Limb (tissue), 2 donors: ENCODE data around the gene PCDHA11.
"Not testable (repeated sequence)": the region's sequence is repeated elsewhere in the genome, so short reads cannot be mapped to it uniquely, and the experiment has no call there.

Experiments
- DNase-seq, 2 donors: peaks; one replicate each; pipeline ENCODE4 v3.0.0-alpha.2; 2016; ENCODE audit errors: extremely low spot score in 2 of 2

Gene PCDHA11, protein sequence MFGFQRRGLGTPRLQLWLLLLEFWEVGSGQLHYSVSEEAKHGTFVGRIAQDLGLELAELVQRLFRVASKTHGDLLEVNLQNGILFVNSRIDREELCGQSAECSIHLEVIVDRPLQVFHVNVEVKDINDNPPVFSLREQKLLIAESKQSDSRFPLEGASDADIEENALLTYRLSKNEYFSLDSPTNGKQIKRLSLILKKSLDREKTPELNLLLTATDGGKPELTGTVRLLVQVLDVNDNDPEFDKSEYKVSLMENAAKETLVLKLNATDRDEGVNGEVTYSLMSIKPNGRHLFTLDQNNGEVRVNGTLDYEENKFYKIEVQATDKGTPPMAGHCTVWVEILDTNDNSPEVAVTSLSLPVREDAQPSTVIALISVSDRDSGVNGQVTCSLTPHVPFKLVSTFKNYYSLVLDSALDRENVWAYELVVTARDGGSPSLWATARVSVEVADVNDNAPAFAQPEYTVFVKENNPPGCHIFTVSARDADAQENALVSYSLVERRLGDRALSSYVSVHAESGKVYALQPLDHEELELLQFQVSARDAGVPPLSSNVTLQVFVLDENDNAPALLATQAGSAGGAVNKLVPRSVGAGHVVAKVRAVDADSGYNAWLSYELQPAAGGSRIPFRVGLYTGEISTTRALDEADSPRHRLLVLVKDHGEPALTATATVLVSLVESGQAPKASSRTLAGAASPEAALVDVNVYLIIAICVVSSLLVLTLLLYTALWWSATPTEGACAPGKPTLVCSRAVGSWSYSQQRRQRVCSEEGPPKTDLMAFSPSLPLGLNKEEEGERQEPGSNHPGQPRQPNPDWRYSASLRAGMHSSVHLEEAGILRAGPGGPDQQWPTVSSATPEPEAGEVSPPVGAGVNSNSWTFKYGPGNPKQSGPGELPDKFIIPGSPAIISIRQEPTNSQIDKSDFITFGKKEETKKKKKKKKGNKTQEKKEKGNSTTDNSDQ

GRCh38 chr5:140868721-140869554 lies at the start of gene PCDHA11:
Gene PCDHA11, plus strand, starts transcription at chr5:140868957. Its CDS starts 147 bp downstream, at chr5:140869104.
- DNase-seq: no peak

- no peak for DNase-seq
Measured at GRCh38 chr5:140821375-140822280, 47.1 kb upstream of the PCDHA11 start, which contains the start of gene PCDHA5. Gene PCDHA5, plus strand, starts transcription at chr5:140821613.

GRCh38 chr5:140822281-140822629 lies 46.5 kb upstream of the PCDHA11 start:
- DNase-seq: no peak

GRCh38 chr5:140822969-140823368 lies 45.8 kb upstream of the PCDHA11 start:
- DNase-seq: not testable (repeated sequence)

DNA sequence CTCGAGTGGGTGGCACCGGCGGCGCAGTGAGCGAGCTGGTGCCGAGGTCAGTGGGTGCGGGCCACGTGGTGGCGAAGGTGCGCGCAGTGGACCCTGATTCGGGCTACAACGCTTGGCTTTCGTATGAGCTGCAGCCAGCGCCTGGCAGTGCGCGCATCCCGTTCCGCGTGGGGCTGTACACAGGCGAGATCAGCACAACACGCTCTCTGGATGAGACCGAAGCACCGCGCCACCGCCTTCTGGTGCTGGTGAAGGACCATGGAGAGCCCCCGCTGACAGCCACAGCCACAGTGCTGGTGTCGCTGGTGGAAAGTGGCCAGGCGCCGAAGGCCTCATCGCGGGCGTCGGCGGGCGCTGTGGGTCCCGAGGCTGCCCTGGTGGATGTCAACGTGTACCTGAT lies 45.3 kb upstream of the PCDHA11 start:
- no peak for DNase-seq

- no peak for DNase-seq
Measured at GRCh38 chr5:140827704-140828361, 40.9 kb upstream of the PCDHA11 start, which contains the start of gene PCDHA6. Gene PCDHA6, plus strand, starts transcription at chr5:140827960. Its CDS starts 132 bp downstream, at chr5:140828092.

DNA sequence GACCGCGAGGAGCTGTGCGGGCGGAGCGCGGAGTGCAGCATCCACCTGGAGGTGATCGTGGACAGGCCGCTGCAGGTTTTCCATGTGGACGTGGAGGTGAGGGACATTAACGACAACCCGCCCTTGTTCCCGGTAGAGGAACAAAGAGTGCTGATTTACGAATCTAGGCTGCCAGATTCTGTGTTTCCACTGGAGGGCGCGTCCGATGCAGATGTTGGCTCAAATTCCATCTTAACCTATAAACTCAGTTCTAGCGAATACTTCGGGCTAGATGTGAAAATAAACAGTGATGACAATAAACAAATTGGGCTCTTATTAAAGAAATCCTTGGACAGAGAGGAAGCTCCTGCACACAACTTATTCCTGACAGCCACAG lies 40.4 kb upstream of the PCDHA11 start:
- no peak for DNase-seq

GRCh38 chr5:140829511-140830501 lies 39.0 kb upstream of the PCDHA11 start:
- not testable (repeated sequence) for DNase-seq

DNA sequence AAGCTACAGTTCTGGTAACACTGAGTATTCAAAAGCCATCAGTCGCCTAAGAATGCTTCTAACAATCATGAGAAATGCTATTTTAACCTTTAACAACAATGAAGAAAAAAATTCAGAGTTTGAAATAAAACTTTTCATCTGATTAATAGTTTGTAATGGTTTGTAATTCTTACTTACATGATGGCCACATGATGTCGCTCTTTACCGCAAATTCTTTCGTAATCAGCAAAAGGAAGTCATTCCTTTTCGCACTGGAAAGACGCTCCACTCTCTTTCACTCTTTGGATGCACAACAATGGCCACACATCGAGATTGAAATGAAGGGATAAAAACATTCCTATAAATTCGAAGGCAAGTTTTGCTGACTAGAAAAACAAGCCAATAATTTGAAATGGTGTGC lies 34.8 kb upstream of the PCDHA11 start, which contains the start of gene PCDHA7:
Gene PCDHA7 (plus strand): TSS at position 277 of the 400 bp plus-strand sequence. CDS start 115 bp downstream, at position 392.
- DNase-seq: no peak

- DNase-seq: not testable (repeated sequence)
Measured at GRCh38 chr5:140834439-140835008, 34.2 kb upstream of the PCDHA11 start.

- no peak for DNase-seq
Measured at GRCh38 chr5:140835622-140836510, 32.9 kb upstream of the PCDHA11 start.

DNA sequence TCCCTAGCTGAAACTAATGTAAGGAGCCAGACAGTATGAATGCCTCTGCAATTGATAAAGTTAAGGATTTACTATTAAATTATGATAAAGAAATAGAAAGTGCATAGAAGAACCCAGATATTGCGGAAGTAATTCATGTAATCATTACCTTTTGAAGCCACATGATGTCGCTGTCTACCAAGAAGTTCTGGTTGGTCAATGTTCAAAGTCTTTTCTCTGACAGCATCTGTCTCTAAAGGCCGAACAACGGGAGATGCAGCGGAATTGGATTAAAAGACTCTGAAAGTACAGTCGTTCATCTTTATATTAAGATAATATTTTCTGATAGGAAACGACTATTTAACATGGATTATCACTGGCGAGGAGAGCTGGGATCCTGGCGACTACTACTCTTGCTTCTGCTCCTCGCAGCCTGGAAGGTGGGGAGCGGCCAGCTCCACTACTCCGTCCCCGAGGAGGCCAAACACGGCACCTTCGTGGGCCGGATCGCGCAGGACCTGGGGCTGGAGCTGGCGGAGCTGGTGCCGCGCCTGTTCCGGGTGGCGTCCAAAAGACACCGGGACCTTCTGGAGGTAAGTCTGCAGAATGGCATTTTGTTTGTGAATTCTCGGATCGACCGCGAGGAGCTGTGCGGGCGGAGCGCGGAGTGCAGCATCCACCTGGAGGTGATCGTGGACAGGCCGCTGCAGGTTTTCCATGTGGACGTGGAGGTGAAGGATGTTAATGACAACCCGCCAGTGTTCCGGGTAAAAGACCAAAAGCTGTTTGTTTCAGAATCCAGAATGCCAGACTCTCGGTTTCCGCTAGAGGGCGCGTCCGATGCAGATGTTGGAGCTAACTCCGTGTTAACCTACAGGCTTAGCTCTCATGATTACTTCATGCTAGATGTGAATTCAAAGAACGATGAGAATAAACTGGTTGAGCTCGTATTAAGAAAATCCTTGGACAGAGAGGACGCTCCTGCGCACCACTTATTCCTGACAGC lies 27.5 kb upstream of the PCDHA11 start, which contains the start of gene PCDHA8:
Gene PCDHA8 (plus strand): TSS at position 210 of the 985 bp plus-strand sequence. CDS start 135 bp downstream, at position 345.
- no peak for DNase-seq

DNA sequence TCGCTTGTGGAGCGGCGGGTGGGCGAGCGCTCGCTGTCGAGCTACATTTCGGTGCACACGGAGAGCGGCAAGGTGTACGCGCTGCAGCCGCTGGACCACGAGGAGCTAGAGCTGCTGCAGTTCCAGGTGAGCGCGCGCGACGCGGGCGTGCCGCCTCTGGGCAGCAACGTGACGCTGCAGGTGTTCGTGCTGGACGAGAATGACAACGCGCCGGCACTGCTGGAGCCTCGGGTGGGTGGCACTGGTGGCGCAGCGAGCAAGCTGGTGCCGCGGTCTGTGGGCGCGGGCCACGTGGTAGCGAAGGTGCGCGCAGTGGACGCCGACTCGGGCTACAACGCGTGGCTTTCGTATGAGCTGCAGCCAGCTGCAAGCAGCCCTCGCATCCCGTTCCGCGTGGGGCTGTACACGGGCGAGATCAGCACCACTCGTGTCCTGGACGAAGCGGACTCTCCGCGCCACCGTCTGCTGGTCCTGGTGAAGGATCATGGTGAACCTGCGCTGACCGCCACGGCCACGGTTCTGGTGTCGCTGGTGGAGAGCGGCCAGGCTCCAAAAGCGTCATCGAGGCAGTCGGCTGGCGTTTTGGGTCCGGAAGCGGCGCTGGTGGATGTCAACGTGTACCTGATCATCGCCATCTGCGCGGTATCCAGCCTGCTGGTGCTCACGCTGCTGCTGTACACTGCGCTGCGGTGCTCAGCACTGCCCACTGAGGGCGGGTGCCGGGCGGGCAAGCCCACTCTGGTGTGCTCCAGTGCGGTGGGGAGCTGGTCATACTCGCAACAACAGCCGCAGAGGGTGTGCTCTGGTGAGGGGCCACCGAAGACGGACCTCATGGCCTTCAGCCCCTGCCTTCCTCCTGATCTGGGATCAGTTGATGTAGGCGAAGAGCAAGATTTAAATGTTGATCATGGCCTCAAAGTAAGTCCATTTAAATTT lies 25.7 kb upstream of the PCDHA11 start:
- DNase-seq: no peak
